ENCODE results near the gene SH2B3. TPM values are rescaled to one million over a fixed set of nuclear protein-coding genes. Genes with fewer than 3 reads are reported as not detected.

SH2B3 gene
- total RNA-seq, 1 donor from 2014 or later = 116 TPM

DNA sequence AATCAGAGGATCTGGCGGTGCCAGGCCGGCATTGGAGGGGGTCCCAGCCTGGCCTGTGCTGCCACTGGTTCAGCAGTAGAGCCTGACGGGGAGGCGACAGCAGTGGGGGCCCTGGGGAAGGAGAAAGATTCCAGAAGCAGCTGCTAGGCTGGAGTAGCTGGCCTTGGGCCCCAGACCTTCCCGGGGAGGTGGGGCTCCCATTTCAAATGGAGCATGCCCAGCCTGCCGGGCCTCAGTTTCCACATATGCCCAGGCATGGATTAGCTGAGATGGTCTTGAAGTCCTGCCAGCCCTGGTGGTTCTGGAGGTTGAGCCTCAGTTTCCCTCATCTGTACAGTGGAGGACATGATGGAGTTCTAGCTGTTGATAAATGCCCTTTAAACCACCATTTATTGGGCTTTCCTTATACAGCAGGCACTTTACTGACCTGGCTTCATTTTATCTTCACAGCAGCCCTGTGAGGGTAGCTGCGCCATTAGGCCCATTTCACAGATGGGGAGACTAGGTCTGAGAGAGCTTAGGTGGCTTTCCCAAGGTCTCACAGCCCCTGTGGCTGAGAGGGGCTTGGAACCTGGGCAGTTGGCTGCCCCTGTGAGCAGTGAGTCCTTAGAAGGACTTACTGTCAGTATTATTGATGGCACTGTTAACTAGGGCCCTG is 21.8 kb downstream of the SH2B3 start:
- DNase-seq (ENCODE audit: low read depth) = no peak

DNA sequence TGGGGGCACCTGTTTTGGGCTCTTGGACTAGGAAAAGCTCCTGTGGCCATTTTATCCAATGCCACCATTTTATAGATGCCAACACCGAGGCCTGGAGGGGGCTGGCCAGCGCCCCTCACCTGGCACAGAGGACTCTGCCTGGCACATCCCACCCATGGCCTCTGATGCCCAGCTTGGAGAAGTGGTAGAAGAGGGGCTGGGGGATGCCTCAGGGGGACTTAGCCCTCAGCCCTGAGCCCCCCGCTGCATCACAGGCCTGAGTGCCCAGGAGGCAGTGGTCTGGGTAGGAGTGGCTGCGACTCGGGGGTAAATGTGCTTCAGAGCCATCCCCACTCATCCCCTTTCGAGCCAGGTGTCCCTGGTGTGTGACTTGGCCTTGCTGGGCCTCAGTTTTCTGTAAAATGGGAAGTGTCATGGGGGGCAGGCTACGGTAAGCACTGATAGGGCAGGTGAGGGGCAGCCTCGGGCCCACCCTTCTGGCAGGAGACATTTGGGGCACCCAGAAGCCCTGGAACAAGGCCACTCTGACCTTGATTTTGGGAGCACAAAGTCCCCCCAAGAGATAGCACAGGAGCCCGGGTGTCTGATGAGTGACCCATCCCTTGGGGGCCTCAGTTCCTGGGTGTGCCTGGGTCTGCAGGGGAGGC is 22.5 kb downstream of the SH2B3 start:
- no peak for DNase-seq (ENCODE audit: low read depth)

GRCh38 chr12:111428728-111429175 is 23.0 kb downstream of the SH2B3 start:
- no peak for DNase-seq (ENCODE audit: low read depth)

DNA sequence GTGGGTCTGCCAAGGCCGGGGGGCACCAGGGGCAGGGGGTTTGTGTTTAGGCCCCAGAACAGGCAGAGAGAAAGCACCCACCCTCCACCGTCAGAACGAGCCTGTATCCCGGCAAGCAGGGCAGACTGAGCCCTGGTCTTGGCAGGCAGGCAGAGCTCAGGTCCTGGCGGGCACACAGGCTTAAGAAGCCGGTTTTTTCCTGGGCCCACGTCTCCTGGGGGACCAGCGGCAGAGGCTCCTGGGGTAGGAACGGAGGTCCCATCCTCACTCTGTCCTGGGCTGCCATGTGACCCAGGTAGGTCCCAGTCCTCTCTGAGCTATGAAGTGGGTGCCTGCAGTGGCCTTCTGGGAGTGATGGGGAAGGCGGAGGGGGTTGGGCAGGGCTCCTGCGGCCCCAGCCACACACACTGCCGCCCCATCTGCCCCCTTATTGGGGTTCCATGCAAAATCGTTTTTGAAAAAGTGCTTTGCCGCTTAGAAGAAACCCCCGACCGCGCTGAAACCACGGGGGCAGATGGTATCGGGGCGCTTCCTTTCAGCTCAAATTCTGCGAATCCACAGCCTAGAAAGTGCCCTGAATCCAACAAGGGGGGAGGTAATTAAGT is 24.2 kb downstream of the SH2B3 start:
- no peak for DNase-seq (ENCODE audit: low read depth)

DNA sequence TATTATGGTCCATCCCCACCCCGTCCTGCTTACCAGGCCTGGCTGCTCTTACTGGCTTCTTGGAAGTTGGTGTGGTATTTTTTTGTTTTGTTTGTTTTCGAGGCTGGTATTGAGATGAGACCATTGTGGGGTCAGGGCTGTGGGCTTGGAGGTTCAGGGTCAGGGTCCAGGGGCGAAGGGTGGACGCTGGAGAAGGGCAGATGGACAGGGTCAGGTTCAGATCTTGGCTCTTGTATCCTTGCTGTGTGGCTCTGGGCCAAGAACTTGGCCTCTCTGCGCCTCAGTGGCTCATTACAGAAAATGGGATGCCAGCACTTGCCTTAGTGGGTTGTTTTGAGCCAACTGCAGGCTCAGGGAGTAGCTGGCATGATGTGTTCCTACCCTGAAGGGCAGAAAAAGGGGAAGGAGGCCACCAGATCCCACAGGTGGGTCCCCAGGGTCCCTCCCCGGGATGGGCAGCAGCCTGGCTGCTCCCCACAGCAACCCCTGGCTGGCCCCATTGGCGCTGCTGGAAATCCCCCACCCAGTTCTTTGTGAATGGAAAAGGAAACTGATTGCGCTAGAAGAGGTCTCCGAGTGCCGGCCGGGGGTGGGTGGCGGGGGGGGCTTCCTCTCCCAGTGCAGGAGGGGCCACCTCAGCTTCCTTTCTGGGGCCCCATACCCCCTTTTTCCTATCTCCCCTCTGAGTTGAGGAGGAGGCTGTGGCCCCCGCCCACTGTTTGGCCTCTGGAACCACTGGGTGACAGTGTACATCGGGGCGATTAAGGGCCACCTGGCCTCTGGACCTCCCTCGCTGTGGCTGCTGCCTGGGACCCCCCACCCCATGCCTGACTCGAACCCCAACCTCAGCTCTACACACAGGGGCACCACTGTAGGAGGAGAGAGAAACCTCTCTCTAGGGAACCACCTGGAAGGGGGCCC is 25.0 kb downstream of the SH2B3 start:
- no peak for DNase-seq (ENCODE audit: low read depth)

GRCh38 chr12:111431772-111432171 is 26.0 kb downstream of the SH2B3 start:
- DNase-seq (ENCODE audit: low read depth) = no peak

- no peak for DNase-seq (ENCODE audit: low read depth)
Observed at GRCh38 chr12:111434049-111434448, 28.3 kb downstream of the SH2B3 start.

- DNase-seq (ENCODE audit: low read depth) = peak; percentile 94
Observed at GRCh38 chr12:111434680-111435338, 29.1 kb downstream of the SH2B3 start.

DNA sequence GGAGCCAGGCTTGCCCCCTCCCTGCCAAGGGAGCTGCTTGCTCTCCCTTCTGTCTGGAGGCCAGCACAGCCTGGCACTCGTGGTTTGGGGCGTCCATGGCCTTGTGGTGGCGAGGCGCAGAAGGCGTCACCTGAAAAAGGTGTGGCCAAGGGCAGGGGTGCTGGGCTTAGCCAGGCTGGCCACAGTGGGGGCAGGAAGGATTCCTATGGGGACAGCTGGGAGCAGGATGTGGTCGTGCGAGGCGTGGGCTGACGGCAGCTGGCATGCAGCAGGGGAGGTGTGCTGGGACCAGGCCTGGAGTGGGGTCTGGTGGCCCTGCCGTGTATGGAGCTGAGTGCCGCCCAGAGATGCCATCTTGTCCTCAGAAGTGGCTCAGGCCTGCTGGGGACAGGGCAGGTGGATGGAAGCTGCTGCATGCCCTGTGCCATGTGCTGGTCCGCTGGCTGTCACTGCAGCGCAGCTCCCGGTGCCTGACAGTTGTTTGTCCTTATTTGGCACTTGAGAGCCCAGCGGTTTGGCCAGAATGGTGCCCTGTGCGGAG is 30.0 kb downstream of the SH2B3 start:
- DNase-seq (ENCODE audit: low read depth) = peak; percentile 97

DNA sequence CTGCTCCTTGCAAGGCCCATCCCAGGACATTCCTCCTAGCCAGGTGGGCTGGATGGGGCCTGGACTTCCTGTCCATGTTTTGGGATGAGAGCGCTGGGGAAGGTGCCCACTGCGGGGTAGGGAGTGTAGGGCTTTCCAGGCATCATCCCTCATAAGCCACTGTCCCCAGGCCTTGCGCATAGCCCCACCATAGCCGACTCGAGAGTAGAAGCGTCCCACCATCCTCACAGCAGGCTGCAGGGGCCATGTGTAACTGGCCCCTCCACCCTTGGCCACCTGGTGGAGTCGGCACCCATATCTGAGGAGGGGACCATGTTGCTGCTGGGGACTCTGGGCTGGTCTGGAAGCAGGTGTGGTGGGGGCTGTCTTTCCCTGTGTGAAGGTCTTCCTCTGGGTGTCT is 30.5 kb downstream of the SH2B3 start:
- no peak for DNase-seq (ENCODE audit: low read depth)

DNA sequence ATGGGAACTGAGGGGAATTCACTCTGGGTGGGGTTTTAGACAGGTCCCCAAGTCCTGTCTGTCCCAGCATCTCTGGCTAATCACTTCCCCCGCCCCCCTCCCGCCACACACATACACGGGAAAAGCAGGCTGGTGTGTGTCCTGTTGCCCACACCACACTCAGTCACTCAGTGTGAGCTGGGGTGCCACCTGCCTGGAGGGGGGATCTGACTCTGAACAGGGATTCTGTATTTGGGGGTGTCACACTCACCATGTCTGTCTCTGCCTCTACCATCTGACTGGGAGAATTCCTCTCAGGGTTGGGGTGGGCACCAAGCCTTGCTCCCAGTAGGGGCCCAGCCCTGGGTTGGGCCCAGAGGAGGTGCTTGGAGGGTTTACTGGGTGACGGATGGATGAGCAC is 31.1 kb downstream of the SH2B3 start:
- no peak for DNase-seq (ENCODE audit: low read depth)

DNA sequence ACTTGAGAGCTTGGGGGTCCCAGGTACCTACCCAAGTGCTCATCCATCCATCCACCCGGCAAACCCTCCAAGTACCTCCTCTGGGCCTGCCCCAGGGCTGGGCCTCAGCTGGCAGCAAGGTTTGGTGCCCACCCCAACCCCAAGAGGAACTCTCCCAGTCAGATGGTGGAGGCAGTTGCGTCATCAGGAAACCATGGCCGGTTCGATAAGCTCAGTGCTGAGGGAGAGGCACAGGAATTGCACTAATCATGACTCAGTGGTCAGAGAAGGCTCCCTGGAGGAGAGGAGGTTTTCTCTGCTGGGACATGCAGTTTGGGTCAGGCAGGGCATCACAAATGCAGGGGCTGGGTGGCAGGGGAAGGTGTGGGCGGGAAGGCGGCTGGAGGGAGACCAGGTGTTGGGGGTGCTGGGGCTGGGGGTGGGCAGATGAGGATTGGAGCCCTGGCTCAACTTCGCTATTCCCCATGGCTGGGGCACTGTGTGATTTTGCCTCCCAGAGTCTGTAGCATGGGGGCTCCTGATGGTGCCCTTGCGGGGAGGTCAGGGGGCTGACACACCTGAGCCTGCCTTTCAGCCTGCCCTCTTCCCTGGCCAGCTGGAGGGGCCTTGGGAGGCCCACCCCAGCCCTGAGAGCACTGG is 32.2 kb downstream of the SH2B3 start:
- peak; percentile 78 for DNase-seq (ENCODE audit: low read depth)

GRCh38 chr12:111438481-111438880 is 32.8 kb downstream of the SH2B3 start:
- DNase-seq (ENCODE audit: low read depth) = peak; percentile 72

DNA sequence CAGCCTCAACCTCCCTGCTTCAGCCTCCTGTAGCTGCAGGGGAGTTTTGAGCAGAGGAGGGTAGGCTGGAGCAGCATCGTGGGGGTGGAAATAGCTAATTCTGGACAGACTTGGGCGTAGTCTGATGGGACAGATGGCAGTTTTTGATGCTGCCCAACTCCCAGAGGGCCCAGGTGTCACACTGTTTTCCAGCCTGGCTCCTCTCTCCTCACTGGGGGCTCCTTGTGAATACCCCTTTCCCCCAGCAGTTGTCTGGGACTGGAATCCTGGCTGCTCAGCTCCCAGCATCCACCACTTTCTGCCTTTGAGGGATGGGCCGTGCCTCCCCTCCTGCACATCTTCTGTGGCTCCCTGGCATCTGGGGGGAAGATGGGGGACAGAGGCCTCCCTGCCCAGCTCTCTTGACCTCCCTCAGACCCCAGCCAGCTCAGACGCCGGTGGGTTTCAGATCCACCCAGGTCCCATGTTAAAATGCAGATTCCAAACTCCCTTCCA is 34.0 kb downstream of the SH2B3 start:
- DNase-seq (ENCODE audit: low read depth) = no peak

- no peak for DNase-seq (ENCODE audit: low read depth)
Observed at GRCh38 chr12:111440152-111440551, 34.4 kb downstream of the SH2B3 start.

DNA sequence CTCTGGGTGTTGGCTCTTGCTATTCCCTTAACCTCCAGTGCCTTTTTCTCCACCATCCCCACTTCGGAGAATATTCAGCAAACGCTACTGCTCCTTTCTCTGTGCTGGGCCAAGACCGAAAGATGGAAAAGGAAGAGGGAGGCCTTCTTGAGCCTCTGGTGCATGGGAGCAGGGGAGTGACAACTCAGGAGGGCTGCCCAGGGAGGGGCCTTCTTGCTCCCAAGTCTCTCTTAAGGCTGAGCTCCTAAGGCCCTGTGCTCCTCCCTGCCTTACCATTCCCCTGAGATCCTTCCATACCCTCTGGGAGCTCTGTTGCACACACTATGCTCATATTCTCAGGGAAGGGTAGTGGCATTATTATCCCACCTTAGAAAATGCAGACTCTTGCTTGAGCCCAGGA is 34.9 kb downstream of the SH2B3 start:
- no peak for DNase-seq (ENCODE audit: low read depth)

- no peak for DNase-seq (ENCODE audit: low read depth)
Observed at GRCh38 chr12:111441107-111441928, 35.6 kb downstream of the SH2B3 start.

GRCh38 chr12:111442301-111443045 is 36.8 kb downstream of the SH2B3 start:
- no peak for DNase-seq (ENCODE audit: low read depth)
